ENCODE results near the gene COL4A2.

DNA sequence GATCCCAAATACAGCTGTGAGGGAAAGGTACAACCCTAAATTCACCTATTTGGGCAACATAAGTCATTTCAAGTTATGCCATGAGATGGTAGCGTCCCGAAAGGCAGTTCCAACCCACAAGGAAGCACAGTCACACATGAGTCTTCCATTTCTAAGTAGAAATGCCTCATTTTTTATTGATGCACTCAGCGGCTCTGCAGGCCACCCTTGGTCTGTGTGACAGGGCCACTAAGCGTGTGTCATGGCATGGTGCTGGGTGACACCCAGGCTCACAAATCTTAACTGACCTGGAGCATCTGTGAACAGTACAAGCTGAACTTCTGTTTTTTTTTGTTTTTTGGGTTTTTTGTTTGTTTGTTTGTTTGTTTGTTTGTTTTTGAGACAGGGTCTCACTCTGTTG, 239.3 kb downstream of the COL4A2 start:
- TF ChIP-seq, protein P1, sequence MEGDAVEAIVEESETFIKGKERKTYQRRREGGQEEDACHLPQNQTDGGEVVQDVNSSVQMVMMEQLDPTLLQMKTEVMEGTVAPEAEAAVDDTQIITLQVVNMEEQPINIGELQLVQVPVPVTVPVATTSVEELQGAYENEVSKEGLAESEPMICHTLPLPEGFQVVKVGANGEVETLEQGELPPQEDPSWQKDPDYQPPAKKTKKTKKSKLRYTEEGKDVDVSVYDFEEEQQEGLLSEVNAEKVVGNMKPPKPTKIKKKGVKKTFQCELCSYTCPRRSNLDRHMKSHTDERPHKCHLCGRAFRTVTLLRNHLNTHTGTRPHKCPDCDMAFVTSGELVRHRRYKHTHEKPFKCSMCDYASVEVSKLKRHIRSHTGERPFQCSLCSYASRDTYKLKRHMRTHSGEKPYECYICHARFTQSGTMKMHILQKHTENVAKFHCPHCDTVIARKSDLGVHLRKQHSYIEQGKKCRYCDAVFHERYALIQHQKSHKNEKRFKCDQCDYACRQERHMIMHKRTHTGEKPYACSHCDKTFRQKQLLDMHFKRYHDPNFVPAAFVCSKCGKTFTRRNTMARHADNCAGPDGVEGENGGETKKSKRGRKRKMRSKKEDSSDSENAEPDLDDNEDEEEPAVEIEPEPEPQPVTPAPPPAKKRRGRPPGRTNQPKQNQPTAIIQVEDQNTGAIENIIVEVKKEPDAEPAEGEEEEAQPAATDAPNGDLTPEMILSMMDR (IDR thresholded peaks at IDR 0.05): no peak
- no peak for TF ChIP-seq EZH2 (IDR thresholded peaks at IDR 0.05; ENCODE audit: borderline replicate concordance, insufficient read depth, low read depth, low read length, poor library complexity, severe bottlenecking)

Measured in B cell (primary cell).